Heart left ventricle (tissue), 13 donors: ENCODE results near the gene MTCH1.

Source experiments
- CTCF ChIP-seq, 12 donors: fragments of 200-600 bp; sonication (generic) in 4 of 12; IDR thresholded peaks; one replicate each; pipeline versions ENCODE4 v1.5.0 to v1.8.0; 2018 to 2022; ENCODE audit warnings: antibody characterized with exemption in 12 of 12, mild to moderate bottlenecking in 5 of 12
- POLR2A ChIP-seq, 2 donors: fragments of 450-650 bp; IDR thresholded peaks; one replicate each; pipeline ENCODE4 v1.6.1; 2017; ENCODE audit warnings: antibody characterized with exemption in 2 of 2, mild to moderate bottlenecking in 2 of 2, moderate library complexity in 2 of 2
- donor health status: ischemic (EF 13 %, LVEDD 7.1; RV severe dilation, severe dysfunction).
- donor health status: DM: no; HTN: yes; CAD: no.
- donor health status: DM: no; HTN: no; CAD: no.
- donor health status: ischemic (EF 25% LVEDD 6.9; RV normal size, moderate dysfunction).
- donor health status: ischemic (EF 25% LVEDD 5.7; RV mildly dilated, moderate dysfunction).
- donor health status: ischemic (EF 35%, LVEDD 5.7; RV mildly dilated, moderate dysfunction).
- donor health status: nonischemic (EF 11% LVEDD 7.7; RV severe dilation, severe dysfunction).
- donor health status: DM: yes; HTN: yes; CAD: no.
- donor health status: PGD.
- donor health status: ischemic (EF 29% LVEDD 5.4; RV normal size, mild dysfunction).
- donor health status: nonischemic (EF 23%, LVEDD 6.1; RV moderate dilation, normal function).

DNA sequence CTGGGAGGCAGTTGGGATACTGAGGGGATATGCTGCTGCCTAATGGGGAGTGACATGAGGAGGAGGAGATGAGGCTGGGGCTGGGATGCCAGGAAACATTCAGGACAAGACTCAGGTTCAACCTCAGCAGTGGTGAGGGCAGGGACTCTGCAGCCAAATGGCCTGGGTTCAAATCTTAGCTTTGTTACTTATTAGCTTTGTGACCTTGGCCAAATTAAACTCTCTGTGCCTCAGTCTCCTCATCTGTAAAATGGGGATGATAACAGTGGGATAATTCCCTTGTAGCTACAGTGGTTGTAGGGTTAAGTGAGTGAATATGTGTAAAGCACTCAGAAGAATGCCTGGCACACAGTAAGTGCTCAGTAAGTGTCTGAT, 29.6 kb downstream of the MTCH1 start:
- TF ChIP-seq POLR2A (IDR thresholded peaks at IDR 0.05), result no peak
- no peak for TF ChIP-seq CTCF (IDR thresholded peaks at IDR 0.05)
